ENCODE results near the gene ZDHHC17.

- no peak for TF ChIP-seq POLR2AphosphoS5 (IDR thresholded peaks at IDR 0.05; ENCODE audit: low read depth, low read length)
- no peak for TF ChIP-seq CTCF (IDR thresholded peaks at IDR 0.05)
- TF ChIP-seq RAD21 (IDR thresholded peaks at IDR 0.05; ENCODE audit: low read length) = no peak
- no peak for TF ChIP-seq SIN3A (IDR thresholded peaks at IDR 0.05; ENCODE audit: borderline replicate concordance, low read depth, low read length)
- TF ChIP-seq MAX (IDR thresholded peaks at IDR 0.05; ENCODE audit: low read depth) = no peak
- no peak for TF ChIP-seq EP300 (IDR thresholded peaks at IDR 0.05; ENCODE audit: borderline replicate concordance in 1 of 2, low read depth in 1 of 2, low read length in 1 of 2)
- no peak for TF ChIP-seq TAF1 (IDR thresholded peaks at IDR 0.05; ENCODE audit: borderline replicate concordance, low read depth, low read length)
- TF ChIP-seq CHD2 (IDR thresholded peaks at IDR 0.05; ENCODE audit: low read length, partially characterized antibody) = no peak
- no peak for TF ChIP-seq TCF12 (IDR thresholded peaks at IDR 0.05)
- no peak for TF ChIP-seq NFIC (IDR thresholded peaks at IDR 0.05; ENCODE audit: borderline replicate concordance)
- no peak for TF ChIP-seq PBX3 (IDR thresholded peaks at IDR 0.05)
- no peak for TF ChIP-seq IRF3 (IDR thresholded peaks at IDR 0.05; ENCODE audit: low read depth, low read length)
- no peak for TF ChIP-seq TEAD4 (IDR thresholded peaks at IDR 0.05; ENCODE audit: borderline replicate concordance, insufficient read depth)
Measured at GRCh38 chr12:76890151-76891143, 126.5 kb downstream of the ZDHHC17 start.

Measured in SK-N-SH (cell line).